Measurements from ENCODE around the gene BMF.

DNA sequence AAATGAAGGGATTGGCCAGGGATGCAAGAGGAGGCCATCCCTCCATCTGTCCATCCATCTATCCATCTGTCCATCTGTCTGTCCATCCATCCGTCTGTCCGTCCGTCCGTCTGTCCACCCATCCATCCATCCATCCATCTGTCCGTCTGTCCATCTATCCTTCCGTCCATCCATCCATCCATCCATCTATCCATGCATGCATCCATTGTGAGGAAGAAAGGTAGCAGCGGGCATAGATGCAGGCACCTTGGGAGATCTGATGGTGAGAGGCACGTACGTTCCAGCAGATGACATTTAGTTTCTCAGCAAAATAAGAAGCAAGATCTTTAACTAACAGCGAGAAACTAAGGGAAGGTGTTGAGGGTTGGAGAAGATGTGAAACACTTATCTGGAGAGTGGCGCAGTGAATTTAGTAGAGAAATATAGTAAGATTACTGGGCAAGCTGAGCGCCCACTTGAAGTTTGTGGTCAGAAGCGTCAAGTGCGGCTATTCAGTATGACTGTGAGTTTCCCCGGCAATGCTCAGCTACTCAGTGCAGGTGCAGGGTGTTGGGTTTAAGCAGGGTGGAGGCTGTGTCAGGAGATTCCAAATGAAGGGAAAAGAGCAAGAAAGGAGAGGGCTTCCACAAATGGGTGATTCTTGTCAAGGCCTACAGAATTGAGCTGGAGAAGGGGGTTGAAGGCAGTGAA lies 47.3 kb downstream of the BMF start:
- TF ChIP-seq CTCF (IDR thresholded peaks at IDR 0.05) (no peak), POLR2A (IDR thresholded peaks at IDR 0.05) (no peak), POLR2AphosphoS5 (IDR thresholded peaks at IDR 0.05) (no peak)

Data from prostate gland (tissue), 2 donors.